KOPT-K1 (cell line): Measurements from ENCODE around the gene API5.

Experiments used
- H3K27ac ChIP-seq: fragments of 200-600 bp; sonication (generic); 2 replicates; pipeline ENCODE4 v1.5.1; 2016; ENCODE audit warnings: antibody characterized with exemption, mild to moderate bottlenecking, low read depth, low read length; ENCODE audit not compliant: poor library complexity, severe bottlenecking
- H3K36me3 ChIP-seq: fragments of 200-600 bp; sonication (generic); 2 replicates; pipeline ENCODE4 v1.5.1; 2017; ENCODE audit warnings: antibody characterized with exemption, mild to moderate bottlenecking, low read length, moderate library complexity; ENCODE audit not compliant: insufficient read depth
- H3K9me3 ChIP-seq: fragments of 200-600 bp; sonication (generic); 2 replicates; pipeline ENCODE4 v1.5.1; 2017; ENCODE audit warnings: antibody characterized with exemption, low read length, mild to moderate bottlenecking; ENCODE audit not compliant: insufficient read depth, poor library complexity, severe bottlenecking

API5 gene

DNA sequence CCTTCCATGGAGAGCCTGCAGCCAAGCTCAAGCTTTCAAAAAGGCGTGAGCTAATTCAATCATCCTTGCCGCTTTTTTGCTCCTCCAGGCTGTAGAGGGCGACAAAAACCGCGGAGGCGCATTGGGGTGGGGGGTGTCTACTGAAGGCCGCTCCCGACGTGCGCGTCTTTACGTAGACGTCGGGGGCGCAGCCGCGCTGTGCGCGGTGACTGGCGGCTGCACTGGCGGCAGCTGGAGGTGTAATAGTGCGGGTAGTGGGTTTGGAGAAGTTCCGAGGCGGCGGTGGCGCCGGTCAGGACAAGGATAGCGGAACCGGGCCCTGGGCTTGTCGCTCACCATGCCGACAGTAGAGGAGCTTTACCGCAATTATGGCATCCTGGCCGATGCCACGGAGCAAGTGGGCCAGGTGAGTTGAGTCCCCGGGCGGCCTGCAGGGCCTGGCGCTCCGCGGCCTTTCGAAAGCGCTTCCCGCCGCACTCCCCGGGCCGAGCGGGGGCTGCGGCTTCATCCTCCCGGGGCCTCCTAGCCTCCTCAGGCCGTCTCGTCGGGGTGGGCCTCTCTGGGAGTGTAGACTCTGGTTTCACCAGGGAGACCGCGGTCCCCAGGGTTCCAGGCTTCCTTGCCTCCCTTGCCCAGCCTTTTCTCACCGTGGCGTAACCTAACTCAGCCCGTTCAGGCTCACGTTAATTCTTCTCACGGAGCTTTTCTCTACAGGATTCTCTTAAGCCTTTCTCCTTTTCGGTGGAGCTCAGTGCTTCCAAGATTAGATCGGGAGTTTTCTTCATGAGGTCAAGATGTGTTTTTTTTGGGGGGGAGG, at the start of gene API5:
Gene API5, plus strand, starts transcription at position 206 of the 817 bp plus-strand sequence. Its CDS starts 132 bp downstream, at position 338.
- Histone ChIP-seq H3K36me3 (peaks cover 4% of the 10 kb centered on the region; the same call in 1 of the 2 replicates), H3K9me3 (no peaks in the 10 kb centered on the region), H3K27ac (peak within 1 kb of the TSS; percentile 70)

DNA sequence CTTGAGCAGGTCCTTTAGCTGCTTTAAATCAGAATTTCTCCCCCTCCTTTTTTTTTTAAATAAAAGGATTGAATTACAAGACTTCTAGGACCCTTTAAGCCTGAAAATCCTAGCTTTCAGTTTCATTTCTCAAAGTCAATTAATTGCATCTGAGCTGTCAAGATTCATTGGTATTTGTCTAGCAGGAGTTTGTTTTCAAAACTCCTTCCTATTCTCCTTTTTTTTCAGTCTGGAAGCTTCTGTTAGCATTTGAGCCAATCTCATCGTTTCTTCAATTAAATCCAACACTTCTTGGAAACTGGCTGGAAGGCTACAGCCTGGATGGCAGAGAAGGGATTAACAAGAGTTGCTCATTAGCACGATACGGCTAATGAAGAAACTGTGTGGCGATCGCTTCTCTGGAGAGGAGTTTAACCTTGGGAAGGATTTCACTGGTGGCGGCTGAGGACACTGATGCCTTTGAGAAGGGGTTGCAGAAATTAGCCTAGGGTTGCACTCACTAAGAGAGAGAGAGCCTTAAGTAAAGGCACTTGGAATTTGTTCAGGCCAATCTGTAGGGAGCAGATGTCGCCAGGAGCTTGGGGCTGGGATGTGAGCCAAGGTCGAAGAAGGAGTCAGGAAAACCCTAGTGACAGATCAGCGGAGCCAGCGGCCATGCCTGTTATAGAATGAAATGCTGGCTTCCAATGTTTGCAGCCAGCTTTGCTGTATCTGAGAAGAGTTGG, 43.8 kb upstream of the API5 start:
- H3K9me3 ChIP-seq = no peaks in the 10 kb centered on the region
- H3K36me3 ChIP-seq = no peaks in the 10 kb centered on the region
- no peak overlapping the region for H3K27ac ChIP-seq

DNA sequence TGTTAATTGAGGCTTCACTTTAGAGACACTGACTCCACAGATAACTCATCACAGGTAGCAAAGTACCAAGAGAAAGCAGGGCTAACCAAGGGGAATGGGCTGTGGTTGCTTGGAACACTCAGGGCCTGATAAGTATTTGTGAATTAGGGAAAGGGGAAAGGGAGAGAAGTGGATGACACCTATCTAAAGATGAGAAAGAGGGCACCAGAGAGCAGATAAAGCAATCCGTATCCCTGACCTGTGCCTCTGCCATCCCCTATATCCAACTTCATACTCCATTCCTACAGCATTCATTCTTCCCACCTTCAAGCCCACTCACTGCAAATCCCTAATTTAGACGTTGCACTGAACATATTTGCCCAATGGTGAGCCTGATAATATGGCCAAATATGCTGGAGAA, 43.0 kb upstream of the API5 start:
- H3K36me3 ChIP-seq = no peaks in the 10 kb centered on the region
- H3K27ac ChIP-seq = no peak overlapping the region

DNA sequence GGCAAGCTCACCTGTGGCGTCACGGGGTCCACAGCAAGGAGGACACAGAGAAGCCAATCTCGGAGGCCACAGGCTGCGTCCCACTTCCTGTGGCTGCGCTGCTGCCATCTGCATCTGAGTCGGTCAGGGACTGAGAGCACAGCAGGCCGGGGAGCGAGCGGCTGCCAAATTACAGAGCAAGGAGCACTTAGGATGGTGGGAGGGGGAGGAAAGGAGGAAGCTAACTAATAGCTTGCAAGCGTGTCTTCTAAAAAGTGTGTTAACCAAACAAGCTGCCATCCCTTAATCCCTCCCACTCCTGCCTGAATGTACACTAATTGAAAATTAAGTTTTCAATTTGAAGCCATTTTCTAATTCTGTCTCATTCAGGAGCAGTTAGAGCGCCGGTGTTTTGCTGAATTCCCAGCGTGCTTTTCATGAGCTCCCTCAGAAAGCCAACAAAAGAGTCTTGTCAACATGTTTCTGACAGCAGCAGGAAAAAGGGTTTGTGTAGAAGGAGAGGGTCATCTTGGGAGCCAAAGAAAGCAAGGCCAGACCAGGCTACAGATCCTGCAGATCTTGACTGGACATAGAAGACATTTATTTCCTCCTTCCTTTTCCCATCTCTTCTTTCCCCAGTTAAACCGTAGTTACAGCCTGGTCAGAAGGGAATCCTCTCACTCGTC, 42.4 kb upstream of the API5 start:
- Histone ChIP-seq H3K36me3 (no peaks in the 10 kb centered on the region), H3K27ac (no peak overlapping the region), H3K9me3 (peaks cover 3% of the 10 kb centered on the region)

More for the DNA sequence above, 43.0 kb upstream of the API5 start:
- peaks cover under 1% of the 10 kb centered on the region for H3K9me3 ChIP-seq

DNA sequence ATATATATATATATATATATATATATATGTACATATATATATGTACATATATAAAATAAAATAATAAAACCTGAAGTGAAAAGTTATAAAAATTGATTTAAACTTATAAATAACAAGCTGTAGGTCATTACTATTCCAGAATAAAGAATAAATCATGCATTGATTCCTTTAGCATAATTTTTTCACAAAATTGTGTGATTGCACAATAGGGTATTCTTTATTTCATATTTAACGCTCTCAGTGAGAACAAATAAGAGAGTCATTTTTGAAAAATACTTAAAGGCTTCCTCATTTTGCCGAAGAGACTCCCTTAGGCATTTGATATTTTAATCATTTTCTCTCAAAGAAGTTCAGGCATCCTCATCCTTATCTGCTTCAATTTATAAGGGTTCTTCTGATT, 41.3 kb upstream of the API5 start:
- Histone ChIP-seq H3K9me3 (peaks cover 3% of the 10 kb centered on the region), H3K27ac (no peak overlapping the region), H3K36me3 (no peaks in the 10 kb centered on the region)

DNA sequence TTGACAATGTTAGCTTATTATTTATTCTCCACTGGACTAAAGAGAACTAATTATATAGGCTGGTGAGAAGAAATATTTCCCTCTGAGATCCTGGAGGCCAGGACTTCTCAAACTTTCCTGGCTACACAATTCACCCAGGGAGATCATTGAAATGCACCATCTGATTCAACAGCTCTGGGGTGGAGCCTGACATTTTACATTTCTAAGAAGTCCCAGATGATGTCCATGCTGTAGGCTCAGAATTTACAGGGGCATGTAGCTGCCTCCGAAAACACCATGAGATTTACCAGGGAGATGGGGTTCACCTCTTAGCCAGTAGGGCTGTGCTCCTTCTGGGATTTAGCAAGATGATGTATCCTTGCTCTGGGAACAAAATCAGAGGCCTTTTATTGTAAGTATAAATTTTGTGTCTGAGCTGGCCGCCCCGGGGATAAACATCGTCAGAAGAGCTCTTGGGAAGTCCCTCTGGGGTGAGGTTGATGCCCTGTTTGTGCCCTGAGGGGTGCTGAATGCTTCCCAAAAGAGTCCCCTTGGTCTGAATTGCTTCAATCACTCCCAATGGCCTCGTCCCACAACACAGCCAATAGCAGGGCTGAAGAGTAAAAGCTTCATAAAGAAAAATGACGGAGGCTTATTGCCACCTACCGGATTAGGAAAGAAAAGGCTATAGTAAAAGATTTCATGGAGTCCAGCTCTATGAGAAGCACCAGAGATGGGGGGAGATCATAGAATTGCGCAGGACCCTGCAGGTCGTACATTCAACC, 33.4 kb upstream of the API5 start:
- Histone ChIP-seq H3K27ac (no peak overlapping the region), H3K36me3 (no peaks in the 10 kb centered on the region), H3K9me3 (peaks cover 3% of the 10 kb centered on the region)

DNA sequence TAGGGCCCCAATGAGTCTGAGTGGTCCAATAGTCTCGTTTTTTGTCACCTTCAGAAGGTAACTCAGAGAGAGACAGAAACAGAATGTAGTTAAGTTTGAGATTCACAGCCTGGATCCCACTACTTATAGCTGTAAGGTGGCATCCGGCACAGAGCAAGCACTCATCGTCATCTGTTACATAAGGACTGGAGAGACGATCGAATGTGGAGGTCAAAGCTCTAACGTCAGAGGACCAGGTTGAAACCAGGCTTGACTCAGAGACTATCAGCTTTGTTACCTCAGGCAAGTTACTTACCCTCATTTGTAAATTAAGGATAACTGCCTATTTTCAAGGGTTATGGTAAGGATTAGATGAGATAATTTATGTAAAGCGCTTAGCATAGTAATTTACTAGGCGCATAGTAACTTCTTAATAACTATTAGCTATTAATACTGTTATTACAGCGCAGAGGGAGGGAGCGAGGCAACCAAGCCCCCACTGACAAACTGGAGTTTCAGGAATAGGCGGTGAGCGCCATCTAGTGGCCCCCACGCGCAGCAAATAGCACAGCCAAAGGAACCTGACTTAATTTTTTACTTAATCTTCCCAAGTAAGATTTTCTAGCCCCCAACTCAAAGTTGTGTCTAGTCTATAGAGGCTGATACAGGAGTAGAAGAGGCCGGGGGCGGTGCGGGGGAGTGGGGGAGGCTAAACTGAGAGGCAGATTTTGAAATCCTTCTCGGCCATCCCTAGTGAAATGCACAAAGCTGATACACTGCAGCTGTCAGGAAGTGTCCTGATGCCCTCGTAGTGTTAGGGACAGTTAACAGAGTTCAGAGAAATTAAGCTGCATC, 29.0 kb upstream of the API5 start:
- Histone ChIP-seq H3K36me3 (no peaks in the 10 kb centered on the region), H3K27ac (no peak overlapping the region), H3K9me3 (no peaks in the 10 kb centered on the region)

DNA sequence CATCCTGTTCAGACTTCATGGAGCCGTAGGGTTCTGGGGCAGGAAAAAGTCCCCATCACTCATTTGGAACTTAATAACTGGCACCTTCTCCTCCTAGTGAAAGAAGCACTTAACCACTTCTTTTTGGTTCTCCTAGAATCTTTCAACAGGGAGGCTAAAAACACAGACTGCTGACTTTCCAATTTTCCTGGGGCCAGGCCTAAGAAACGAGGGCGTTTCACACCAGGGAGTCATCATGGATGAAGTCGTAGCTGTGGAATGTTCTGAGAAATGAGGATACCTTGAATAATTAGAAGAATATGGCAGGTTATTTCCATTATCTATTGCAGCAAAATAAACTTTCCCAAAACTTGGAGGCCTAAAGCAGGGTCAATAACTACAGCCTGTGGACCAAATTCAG, 26.0 kb upstream of the API5 start:
- no peak overlapping the region for H3K27ac ChIP-seq
- H3K9me3 ChIP-seq = peaks cover 10% of the 10 kb centered on the region
- no peaks in the 10 kb centered on the region for H3K36me3 ChIP-seq

DNA sequence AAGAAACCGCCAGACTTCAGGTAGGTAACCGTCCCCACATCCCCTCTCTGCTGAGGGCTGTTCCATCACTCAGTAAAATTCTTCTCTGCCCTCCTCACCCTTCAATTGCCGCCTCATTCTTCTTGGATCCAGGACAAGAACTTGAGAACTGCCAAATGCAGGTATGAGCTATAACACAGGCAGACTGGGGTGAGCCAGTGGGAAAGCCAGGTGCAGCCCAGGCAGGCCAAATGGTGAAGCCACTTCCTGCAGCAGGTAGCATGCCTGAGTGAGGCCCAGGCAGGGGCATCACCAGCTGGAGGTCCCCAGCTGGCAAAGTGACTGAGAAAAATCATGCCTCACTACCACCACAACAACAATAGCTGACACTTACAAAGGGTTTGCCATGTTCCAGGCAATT, 22.4 kb upstream of the API5 start:
- Histone ChIP-seq H3K9me3 (peaks cover 14% of the 10 kb centered on the region), H3K27ac (no peak overlapping the region), H3K36me3 (no peaks in the 10 kb centered on the region)

DNA sequence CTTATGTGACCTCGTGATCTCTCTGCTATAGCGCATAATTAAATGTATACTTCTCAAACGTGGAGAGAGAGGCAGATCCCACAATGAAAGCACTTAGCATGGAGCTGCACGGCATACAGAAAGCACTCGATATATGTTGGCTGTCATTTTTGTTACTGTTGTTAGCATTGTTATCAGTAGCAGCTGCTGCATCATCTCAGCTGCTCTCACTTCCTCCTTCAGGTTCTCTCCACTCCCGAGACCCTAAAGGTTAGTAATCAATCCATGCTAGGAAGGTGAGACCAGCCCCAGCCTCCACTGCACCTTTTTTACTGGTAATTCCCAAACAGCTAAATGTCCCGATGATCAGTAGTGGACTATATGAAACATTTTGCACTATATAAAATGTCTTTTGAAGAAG, 13.4 kb upstream of the API5 start:
- no peaks in the 10 kb centered on the region for H3K36me3 ChIP-seq
- no peak overlapping the region for H3K27ac ChIP-seq
- peaks cover 12% of the 10 kb centered on the region for H3K9me3 ChIP-seq

DNA sequence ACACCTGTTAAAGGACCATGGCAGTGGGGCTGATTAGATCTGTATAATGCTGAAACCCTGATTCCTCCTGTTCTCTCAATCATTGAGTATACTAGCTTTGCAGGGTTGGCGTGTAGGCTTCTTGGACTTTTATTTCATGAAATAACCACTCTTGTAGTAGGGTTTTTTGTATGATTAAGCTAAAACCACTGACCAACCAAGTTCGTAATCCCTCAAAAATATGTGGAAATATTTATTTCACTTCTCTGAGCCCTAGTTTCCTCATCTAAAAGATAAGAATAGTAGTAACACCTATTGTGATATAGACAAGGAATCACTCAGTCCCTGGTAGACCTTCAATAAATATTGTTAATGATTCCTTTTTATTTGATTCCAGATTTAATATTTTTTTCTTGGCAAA, 4.2 kb downstream of the API5 start:
- Histone ChIP-seq H3K9me3 (no peaks in the 10 kb centered on the region), H3K27ac (no peak overlapping the region), H3K36me3 (peaks cover 42% of the 10 kb centered on the region)

DNA sequence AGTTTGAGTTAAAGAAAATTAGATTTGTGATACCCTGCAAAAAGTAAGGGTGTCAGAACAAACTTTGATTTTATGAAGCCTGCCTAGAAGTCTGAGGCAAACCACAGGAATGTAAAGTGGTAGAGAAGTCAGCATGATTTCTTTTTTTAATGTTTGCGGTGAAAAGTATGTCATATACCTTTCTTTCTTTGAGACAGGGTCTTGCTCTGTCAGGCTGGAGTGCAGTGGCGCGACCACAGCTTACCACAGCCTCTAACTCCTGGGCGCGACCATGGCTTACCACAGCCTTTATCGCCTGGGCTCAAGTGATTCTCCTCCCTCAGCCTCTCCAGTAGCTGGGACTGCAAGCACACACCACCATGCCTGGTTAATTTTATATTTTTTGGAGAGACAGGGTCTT, 4.7 kb downstream of the API5 start:
- peaks cover 47% of the 10 kb centered on the region for H3K36me3 ChIP-seq
- no peaks in the 10 kb centered on the region for H3K9me3 ChIP-seq
- H3K27ac ChIP-seq = no peak overlapping the region

DNA sequence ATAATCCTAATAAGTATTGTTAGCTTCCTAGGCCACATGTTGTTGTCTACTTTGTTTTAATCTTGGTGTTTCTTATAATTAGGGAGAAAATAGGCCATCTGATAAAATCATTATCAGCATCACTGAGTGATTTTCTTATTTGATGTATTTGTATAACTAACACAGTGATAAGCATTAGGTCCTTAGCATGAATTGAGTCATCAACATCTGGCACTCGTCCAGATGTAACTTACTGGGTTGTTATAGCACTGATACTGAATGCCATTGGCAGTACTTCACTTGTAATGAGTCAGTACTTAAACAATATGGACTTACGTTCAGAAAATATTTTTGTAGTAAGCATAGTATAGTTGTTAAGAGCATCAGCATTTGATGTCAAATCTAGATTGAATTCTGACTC, 16.2 kb downstream of the API5 start:
- H3K36me3 ChIP-seq = peaks cover 100% of the 10 kb centered on the region
- H3K9me3 ChIP-seq = no peaks in the 10 kb centered on the region
- no peak overlapping the region for H3K27ac ChIP-seq

DNA sequence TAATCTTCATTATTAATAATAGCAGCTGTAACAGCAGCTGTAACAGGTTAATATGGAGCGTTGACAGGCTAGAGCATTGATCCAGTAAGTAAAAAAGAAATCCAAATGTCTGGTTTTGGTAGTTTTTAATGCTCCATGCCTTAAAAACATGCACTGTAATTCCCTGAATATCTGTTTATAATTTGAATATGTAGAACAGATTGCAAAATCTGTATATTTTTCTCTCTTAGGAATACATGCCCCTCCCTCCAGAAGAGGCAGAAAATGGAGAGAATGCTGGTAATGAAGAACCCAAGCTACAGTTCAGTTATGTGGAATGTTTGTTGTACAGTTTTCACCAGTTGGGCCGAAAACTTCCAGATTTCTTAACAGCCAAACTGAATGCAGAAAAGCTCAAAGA, 16.7 kb downstream of the API5 start:
- Histone ChIP-seq H3K9me3 (no peaks in the 10 kb centered on the region), H3K36me3 (peaks cover 100% of the 10 kb centered on the region), H3K27ac (no peak overlapping the region)
